GM19099 (cell line): ENCODE results near the gene ATOSB.

Source experiments
- POLR2A ChIP-seq: IDR thresholded peaks from 3 replicates; pipeline ENCODE4 v1.6.1; 2011; ENCODE audit warnings: low read depth; ENCODE audit not compliant: insufficient read length; ENCODE audit errors: extremely low read depth

Gene ATOSB, protein sequence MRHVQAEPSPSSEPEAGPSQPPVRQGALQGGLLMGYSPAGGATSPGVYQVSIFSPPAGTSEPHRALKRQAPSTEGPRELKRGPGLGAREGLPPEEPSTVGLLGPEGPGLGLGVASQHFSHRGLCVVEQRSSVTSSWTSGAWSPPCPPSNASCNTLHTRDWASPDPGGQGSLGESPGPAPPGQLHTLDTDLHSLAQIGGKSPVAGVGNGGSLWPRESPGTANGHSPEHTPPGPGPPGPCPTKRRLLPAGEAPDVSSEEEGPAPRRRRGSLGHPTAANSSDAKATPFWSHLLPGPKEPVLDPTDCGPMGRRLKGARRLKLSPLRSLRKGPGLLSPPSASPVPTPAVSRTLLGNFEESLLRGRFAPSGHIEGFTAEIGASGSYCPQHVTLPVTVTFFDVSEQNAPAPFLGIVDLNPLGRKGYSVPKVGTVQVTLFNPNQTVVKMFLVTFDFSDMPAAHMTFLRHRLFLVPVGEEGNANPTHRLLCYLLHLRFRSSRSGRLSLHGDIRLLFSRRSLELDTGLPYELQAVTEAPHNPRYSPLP

DNA sequence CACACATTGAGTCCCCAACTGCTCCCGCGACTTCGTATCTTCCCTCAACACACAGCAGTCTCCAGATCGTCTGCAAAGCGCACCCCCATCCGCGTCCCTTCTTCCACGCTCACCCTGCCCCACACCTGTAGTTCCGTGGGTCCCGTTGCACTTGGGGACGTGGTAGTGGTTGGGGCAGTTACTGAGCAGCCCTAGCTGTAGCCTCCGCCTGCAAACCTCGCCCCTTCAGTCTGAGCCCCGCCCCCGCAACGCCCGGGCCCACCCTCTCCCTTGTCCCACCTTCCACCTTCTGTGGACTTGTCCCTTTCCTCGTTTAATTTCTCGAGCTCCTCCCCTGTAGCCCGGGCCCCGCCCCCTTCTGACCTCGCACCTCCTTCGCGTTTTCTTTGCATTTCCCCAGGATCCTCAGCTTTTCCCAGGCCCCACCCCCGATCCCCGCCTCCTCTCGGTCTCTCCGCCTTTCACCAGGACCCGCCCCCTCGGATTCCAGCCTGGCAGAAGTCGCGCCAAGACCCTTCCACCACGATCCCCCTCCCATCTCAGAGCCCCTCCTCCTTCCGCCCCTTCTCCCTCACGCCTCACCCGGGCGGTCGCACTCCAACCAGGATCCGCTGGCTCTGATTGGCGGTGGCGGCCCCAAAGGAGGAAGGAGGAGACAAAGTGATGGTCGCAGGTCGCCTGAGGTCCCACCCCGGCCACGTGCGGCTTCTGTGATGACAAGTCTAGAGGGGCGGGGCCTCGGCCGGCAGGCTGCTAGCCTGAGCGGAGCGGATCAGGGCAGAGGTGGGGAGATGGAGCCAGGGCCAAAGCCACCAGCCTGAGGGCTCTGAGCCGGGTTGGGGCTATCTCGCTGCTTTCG, at the start of gene ATOSB:
TSS of gene ATOSB (minus strand) at position 183 of the 859 bp plus-strand sequence. CDS start 7,588 bp downstream, outside the sequence.
- peak; percentile 37 for TF ChIP-seq POLR2A

DNA sequence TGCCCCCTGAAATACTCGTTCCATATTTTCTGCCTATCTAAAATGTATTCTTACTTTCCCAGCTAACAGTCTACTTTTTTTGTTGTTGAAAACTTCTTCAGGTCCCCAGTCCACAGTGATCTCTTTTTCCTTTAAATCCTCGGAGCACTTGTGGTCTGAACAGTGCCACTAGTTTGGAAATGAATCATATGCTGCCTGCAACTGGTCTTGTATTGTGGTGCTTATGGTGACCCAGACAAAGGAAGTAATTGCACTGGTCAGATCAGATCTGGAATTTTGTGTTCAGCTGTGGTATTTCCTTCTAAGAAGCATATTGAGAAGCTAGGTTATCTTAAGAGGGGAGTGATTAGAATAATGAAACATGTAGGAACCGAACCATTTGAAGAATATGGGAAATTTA, 49.0 kb upstream of the ATOSB start:
- no peak for TF ChIP-seq POLR2A

DNA sequence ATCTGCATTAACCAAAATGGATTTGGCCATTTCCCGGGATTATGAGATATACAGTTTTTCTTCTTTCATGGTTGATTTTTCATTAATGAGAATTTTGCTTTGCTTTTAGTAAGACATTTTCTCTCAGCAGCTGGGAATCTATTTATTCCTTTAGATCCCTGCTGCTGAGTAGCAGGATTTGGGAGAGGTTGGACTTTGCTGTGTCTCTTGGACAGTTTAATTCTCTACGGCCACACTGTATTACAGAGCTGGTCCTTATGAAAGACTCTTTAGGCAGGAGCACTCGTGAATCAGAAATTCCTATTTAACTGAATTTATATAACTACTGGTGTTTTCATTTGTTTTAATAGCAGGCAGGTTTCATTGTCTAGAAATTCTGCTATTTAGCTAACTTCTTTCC, 47.8 kb upstream of the ATOSB start:
- TF ChIP-seq POLR2A, result no peak

DNA sequence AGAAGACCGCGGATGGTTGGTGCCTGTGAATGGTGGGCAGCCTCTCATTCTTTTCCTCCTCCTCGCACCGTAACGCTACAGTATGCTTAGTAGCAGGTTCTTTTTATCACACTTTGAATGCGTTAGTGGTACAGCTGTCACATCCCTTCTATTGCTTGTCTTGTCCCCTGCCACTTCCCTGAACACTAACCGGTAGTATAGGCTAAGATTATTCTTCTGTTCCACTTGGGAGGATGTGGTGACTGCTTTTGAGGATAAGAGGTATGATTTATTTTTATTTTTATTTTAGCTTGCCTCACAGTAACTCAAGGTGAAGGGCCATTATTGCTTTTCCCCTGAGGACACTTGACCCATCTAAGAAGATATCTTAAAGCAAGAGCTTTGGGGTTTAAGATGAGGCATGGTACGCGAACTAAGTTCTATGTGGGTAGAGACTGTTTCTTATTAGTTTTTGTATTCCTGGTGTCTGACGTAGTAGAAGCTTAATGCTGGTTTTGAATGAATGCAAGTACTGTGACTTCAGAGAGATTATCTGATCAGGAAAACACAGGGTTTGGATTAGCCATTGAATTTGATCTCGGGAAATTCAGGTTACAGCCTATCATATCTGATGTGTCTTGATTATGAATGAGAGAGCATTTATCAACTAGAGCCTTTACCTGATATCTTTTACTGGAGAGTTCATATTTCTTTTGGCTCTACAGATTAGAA, 47.1 kb upstream of the ATOSB start:
- no peak for TF ChIP-seq POLR2A

DNA sequence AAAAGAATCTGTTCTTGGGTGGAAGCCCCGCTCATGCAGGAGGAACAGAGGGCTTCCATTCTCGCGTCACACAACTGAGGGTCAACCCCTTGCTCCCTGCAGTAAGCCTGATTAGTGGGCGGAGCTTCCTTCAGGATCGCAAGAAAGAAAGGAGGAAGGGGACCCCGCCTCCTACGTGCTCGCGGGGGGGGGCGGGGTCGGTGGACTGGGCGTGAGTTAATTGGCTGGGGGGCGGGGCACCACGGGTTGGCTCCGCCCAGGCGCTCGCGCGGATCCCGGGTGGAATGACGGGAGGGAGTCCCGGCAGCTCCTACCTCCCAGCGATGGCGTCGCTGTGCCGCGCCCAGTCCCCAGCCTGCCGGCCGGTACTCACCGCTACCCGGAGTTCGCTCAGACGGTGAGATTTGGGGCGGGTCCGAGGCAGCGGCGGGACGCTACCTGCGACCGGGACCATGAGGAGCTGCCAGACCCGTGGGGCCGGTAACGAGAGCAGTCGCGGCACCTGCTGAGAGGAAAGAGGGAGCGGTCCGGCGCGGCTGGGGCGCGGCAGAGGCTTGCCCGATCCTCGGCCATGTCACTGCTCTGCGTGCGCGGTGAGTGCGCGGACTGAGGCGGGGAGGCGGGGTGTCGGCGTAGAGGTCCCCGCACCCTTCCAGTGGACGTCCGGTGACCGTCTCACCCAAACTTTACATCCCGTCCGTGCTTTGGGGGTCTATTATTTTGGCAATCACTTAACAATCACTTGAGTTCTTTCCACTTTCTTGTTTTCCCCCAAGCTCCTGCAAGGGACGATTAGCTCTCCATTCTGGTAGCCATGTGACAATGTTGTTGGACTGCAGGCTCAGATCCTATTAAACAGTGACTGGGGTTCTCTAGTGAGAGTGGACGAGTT, 46.3 kb upstream of the ATOSB start, which contains the start of gene UNC13B:
TSS of gene UNC13B (plus strand) at position 297 of the 892 bp plus-strand sequence. CDS start at position 572, 275 bp downstream.
- TF ChIP-seq POLR2A, result peak; percentile 38

DNA sequence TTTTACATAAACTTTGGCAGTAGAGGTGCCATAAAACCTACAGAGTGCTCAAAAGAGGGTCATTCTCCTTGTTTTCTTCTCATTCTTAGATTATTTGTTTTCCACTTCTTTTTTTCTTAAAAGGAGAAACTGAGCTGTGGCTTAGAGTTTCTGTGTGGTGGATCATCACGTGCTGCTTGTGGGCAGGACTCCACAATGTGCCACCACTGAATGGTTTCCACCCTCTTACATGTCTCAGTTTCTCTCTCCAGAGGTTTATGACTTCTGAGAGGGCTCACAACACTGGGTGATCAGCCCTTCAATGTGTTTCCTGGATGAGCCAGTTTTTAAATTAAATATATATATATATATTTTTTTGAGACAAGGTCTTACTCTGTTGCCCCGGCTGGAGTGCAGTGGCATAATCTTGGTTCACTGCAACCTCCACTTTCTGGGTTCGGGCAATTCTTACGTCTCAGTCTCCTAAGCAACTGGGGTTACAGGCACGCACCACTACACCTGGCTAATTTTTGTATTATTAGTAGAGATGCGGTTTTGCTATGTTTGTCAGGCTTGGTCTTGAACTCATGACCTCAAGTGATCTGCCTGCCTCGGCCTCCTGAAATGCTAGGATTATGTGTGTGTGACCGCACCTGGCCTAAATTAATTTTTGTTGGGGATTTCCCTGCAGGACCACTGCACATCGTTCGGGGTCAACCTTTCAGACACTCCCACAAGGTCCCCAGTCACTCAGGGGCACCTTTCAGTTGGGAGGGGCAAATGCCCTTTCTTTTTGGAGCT, 43.0 kb upstream of the ATOSB start:
- TF ChIP-seq POLR2A, result no peak

DNA sequence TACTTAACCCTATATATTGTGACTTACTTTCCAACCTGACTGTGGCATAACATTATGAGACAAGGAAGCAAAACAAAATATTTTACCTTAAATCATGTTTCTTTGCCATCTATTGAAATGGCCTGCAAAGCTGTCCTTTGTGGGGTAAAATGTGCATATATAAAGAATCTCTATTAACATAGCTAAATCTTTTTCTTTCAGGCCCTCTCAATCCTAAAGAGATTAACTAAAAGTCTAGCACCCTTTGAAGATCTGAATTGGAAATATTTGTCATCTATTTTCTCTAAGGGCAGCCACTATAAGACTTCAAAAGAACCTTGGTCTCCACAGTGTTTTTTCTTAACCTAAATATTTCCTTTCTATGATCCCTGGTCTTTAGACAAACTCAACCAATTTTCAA, 41.1 kb upstream of the ATOSB start:
- TF ChIP-seq POLR2A, result no peak

DNA sequence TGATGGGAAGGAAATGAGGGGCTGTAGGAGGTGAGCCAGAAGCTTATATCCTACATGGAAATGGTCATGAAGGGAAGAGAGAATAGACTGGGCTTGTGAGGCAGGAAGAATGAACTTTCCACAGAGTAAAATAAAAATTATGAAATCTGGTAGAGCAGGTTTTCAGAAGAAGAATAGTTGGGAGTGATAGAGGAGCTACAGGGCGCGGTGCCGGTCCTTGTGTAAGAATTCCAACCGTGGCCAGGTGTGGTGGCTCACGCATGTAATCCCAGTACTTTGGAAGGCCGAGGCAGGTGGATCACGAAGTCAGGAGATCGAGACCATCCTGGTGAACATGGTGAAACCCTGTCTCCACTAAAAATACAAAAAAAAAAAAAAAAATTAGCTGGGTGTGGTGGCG, 37.3 kb upstream of the ATOSB start:
- no peak for TF ChIP-seq POLR2A

DNA sequence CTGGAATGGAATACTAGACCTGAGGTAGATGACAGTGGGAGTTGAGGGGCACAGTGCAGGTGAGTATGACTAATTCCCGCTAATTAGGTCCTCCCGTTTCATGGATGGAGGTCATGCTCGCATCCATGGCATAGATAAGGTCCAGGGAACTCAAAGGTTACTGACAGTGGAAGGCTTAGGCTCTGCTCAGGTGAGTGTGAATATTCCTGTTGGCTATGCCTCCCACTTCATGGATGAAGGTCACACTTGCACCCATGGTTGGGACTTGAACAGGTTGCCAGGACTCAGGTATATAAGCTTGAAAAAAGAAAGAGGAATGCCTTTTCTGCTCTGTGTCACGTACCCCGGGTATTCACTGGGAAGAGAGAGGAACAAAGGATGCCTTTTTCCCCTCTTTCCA, 26.4 kb upstream of the ATOSB start:
- TF ChIP-seq POLR2A, result no peak

DNA sequence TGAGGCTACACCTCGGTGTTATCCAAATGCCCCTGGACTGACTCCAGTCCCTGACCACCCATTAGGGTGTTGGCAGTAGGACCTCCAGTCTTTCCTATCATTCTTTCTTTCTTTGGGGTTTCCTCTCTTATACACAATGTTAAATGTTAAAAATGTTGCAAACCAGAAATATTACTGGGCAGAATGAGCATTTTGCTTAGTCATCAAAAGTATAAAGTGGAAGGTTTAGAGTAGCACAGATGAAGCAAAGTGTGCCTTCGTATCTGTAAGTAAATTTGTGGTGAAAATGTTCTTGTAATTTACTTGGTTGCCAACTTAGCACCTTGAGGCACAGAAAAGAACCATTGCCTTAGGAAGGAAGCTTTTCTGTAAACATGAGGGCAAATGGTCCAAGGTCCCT, 24.4 kb upstream of the ATOSB start:
- TF ChIP-seq POLR2A, result no peak

DNA sequence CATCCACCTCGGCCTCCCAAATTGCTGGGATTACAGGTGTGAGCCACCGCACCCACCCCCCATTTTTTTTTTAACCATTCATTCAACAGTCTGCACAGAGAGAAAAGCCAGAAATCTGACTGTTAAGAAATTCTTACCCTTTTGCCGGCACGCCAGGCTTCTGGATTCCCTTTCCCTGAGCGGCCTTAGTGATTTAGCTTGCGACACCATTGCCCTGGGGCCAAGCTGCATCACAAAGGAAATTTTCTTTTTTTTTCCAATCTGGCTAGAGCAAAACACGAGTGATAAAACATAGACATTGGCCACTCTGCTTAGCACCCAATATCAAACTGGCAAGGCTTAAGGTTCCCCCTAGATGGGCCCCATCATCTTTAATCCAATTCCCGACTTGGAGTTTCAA, 21.2 kb upstream of the ATOSB start:
- no peak for TF ChIP-seq POLR2A

DNA sequence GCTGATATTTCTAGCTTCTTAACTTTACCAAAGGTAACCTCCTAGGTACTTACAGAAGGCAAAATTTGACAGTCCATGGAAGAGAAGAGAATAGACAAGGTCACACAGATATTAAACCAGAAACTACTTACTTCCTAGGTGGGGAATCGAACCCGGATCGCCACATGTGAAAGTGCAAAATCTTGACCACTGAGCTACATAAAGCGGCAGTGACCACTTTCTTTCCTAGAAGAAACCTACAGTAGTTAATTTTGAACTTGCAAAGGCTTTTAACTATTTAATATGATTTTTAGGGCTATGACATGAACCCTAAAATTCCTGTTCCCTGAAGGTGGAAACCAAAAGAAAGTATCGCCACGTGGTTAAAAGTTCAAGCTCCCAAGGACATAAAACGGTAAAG, 20.3 kb upstream of the ATOSB start:
- no peak for TF ChIP-seq POLR2A

DNA sequence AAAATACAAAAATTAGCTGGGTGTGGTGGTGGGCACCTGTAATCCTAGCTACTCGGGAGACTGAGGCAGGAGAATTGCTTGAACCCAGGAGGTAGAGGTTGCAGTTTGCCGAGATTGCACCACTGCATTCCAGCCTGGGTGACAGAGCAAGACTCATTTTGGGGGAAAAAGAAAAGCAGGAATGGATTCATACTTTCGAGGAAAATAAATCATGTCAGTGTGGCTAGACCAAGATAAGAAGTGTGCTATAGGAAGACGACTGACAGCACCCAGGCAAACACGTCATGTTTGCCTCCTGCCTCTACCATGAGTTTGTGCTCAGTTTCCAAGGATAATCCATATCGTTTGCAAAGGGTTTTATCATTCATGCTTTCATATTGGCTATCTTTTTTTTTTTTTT, 19.3 kb upstream of the ATOSB start:
- TF ChIP-seq POLR2A, result no peak
